ENCODE measurements around the gene FAM76B. TPM values are rescaled to one million over a fixed set of nuclear protein-coding genes. Genes with fewer than 3 reads are reported as not detected.

FAM76B gene
- total RNA-seq, 1 experiment from 2014 or later: 5.8 TPM

- no peak for DNase-seq (ENCODE audit: low spot score)
Measured at GRCh38 chr11:95792200-95792599, 2.6 kb upstream of the FAM76B start.

- no peak for DNase-seq (ENCODE audit: low spot score)
Measured at GRCh38 chr11:95791709-95792033, 2.1 kb upstream of the FAM76B start.

GRCh38 chr11:95790933-95791708, 1.5 kb upstream of the FAM76B start:
- peak; percentile 36 for DNase-seq (ENCODE audit: low spot score)

- DNase-seq (ENCODE audit: low spot score): peak; percentile 91
Measured at GRCh38 chr11:95790123-95790932, 746 bp upstream of the FAM76B start, which contains the start of gene CEP57. TSS of gene CEP57 (plus strand) at chr11:95790498. CDS start at chr11:95790699, 201 bp downstream.

- DNase-seq (ENCODE audit: low spot score): peak; percentile 19
Measured at GRCh38 chr11:95788921-95789505, 569 bp downstream of the FAM76B start.

- DNase-seq (ENCODE audit: low spot score): no peak
Measured at GRCh38 chr11:95780544-95780943, 9.0 kb downstream of the FAM76B start.

- DNase-seq (ENCODE audit: low spot score): no peak
Measured at GRCh38 chr11:95778699-95779098, 10.9 kb downstream of the FAM76B start.

- DNase-seq (ENCODE audit: low spot score): no peak
Measured at GRCh38 chr11:95776859-95777258, 12.7 kb downstream of the FAM76B start.

- no peak for DNase-seq (ENCODE audit: low spot score)
Measured at GRCh38 chr11:95768521-95768920, 21.1 kb downstream of the FAM76B start.

GRCh38 chr11:95767498-95767897, 22.1 kb downstream of the FAM76B start:
- no peak for DNase-seq (ENCODE audit: low spot score)

GRCh38 chr11:95766701-95767100, 22.9 kb downstream of the FAM76B start:
- DNase-seq (ENCODE audit: low spot score): no peak

GRCh38 chr11:95764267-95764898, 25.2 kb downstream of the FAM76B start:
- peak; percentile 10 for DNase-seq (ENCODE audit: low spot score)

GRCh38 chr11:95762534-95762933, 27.0 kb downstream of the FAM76B start:
- DNase-seq (ENCODE audit: low spot score): no peak

- no peak for DNase-seq (ENCODE audit: low spot score)
Measured at GRCh38 chr11:95760941-95761340, 28.6 kb downstream of the FAM76B start.

GRCh38 chr11:95751515-95751914, 38.1 kb downstream of the FAM76B start:
- DNase-seq (ENCODE audit: low spot score): no peak

GRCh38 chr11:95750101-95750500, 39.5 kb downstream of the FAM76B start:
- no peak for DNase-seq (ENCODE audit: low spot score)

GRCh38 chr11:95739108-95739938, 50.3 kb downstream of the FAM76B start:
- no peak for DNase-seq (ENCODE audit: low spot score)

GRCh38 chr11:95736809-95737208, 52.8 kb downstream of the FAM76B start:
- no peak for DNase-seq (ENCODE audit: low spot score)

GRCh38 chr11:95736355-95736754, 53.2 kb downstream of the FAM76B start:
- no peak for DNase-seq (ENCODE audit: low spot score)

GRCh38 chr11:95734009-95734572, 55.5 kb downstream of the FAM76B start:
- DNase-seq (ENCODE audit: low spot score): no peak

Data from A172 (cell line).